Keratinocyte (primary cell): ENCODE data around the gene ZNF423. TPM values are rescaled to one million over a fixed set of nuclear protein-coding genes. Genes with fewer than 3 reads are reported as not detected.

Source experiments
- DNase-seq: peaks from one replicate; pipeline ENCODE4 v3.0.0-alpha.2; 2011; ENCODE audit warnings: low read depth, missing footprints, low spot score
- FAIRE-seq: peaks from 2 replicates; lab custom pipeline; 2011; peaks lifted over from hg19 to GRCh38; lab: Jason Lieb, UNC
- H2AFZ ChIP-seq: 2 replicates; pipeline ENCODE4 v1.6.0; 2012; ENCODE audit warnings: low read length, control low read depth, inconsistent platforms; ENCODE audit not compliant: control insufficient read depth
- H3K27ac ChIP-seq: 2 replicates; pipeline ENCODE4 v1.5.1; 2011; ENCODE audit warnings: low read length; ENCODE audit not compliant: control insufficient read depth, insufficient read depth
- H3K27me3 ChIP-seq: 3 replicates; pipeline ENCODE4 v1.6.0; 2011; ENCODE audit warnings: low read length; ENCODE audit not compliant: control insufficient read depth, insufficient read depth; ENCODE audit errors: extremely low read depth
- H3K36me3 ChIP-seq, 2 experiments: 2 replicates in 1 of 2; 3 replicates in 1 of 2; pipeline ENCODE4 v1.5.1; 2011; ENCODE audit warnings: low read length in 2 of 2, mild to moderate bottlenecking in 1 of 2; ENCODE audit not compliant: control insufficient read depth in 2 of 2, insufficient read depth in 2 of 2; ENCODE audit errors: extremely low read depth in 1 of 2
- H3K4me1 ChIP-seq: 3 replicates; pipeline ENCODE4 v1.5.1; 2011; ENCODE audit warnings: low read length; ENCODE audit not compliant: control insufficient read depth, insufficient read depth; ENCODE audit errors: extremely low read depth
- H3K4me2 ChIP-seq: 3 replicates; pipeline ENCODE4 v1.6.0; 2011; ENCODE audit warnings: low read depth, low read length; ENCODE audit not compliant: control insufficient read depth, insufficient read depth; ENCODE audit errors: extremely low read depth
- H3K4me3 ChIP-seq, 3 experiments: fragments of 200-600 bp in 1 of 3; sonication (generic) in 1 of 3; 2 replicates in 2 of 3; 3 replicates in 1 of 3; pipeline ENCODE4 v1.5.1; 2011 to 2016; ENCODE audit warnings: low read length in 3 of 3, mild to moderate bottlenecking in 3 of 3, control low read depth in 2 of 3, inconsistent platforms in 1 of 3, low read depth in 1 of 3, mixed read lengths in 1 of 3, mixed run types in 1 of 3, moderate library complexity in 1 of 3; ENCODE audit not compliant: control insufficient read depth in 2 of 3, insufficient read depth in 2 of 3; ENCODE audit errors: extremely low read depth in 1 of 3
- H3K79me2 ChIP-seq: 2 replicates; pipeline ENCODE4 v1.6.0; 2012; ENCODE audit warnings: low read length; ENCODE audit not compliant: control insufficient read depth, insufficient read depth
- H3K9ac ChIP-seq: 3 replicates; pipeline ENCODE4 v1.6.0; 2011; ENCODE audit warnings: low read length; ENCODE audit not compliant: control insufficient read depth, insufficient read depth; ENCODE audit errors: extremely low read depth
- H3K9me1 ChIP-seq: 3 replicates; pipeline ENCODE4 v1.6.0; 2011; ENCODE audit warnings: low read length; ENCODE audit not compliant: control insufficient read depth, insufficient read depth; ENCODE audit errors: extremely low read depth
- H3K9me3 ChIP-seq: 2 replicates; pipeline ENCODE4 v1.5.1; 2012; ENCODE audit warnings: low read depth, low read length; ENCODE audit not compliant: control insufficient read depth
- H4K20me1 ChIP-seq: 3 replicates; pipeline ENCODE4 v1.6.0; 2011; ENCODE audit warnings: low read length; ENCODE audit not compliant: control insufficient read depth, insufficient read depth; ENCODE audit errors: extremely low read depth
- EZH2 ChIP-seq: IDR thresholded peaks from one replicate; pipeline ENCODE4 v1.6.1; 2012; ENCODE audit warnings: inconsistent platforms, mild to moderate bottlenecking, low read length, moderate library complexity
- dilution Hi-C: fragments of 300-500 bp; cut with MboI; formaldehyde crosslinking; loops from one replicate; pipeline ENCODE4 v1.7.0; 2020; ENCODE audit warnings: low sequenced_read_pairs; ENCODE audit not compliant: extremely low pct_ligation_motif_present
- polyA plus RNA-seq, 5 experiments: library from polyadenylated mRNA; depleted of rRNA in 3 of 5; stranded (reverse) in 3 of 5; stranded (forward) in 1 of 5; unstranded in 1 of 5; fragments of >200 nt; gene quantifications; 1 replicate in 1 of 5; 2 replicates in 3 of 5; 3 replicates in 1 of 5; pipeline versions ENCODE4 v1.2.1 to v1.2.3, GENCODE V29; 2011 to 2012; ENCODE audit warnings: missing spikeins in 2 of 5, low read depth in 1 of 5, low replicate concordance in 1 of 5
- TF ChIP-seq, protein P1 (sequence below), 3 experiments: IDR thresholded peaks in 1 of 3; conservative IDR thresholded peaks in 1 of 3; optimal IDR thresholded peaks in 1 of 3; 2 replicates in 2 of 3; 3 replicates in 1 of 3; pipeline versions ENCODE3 to v1.5.1; 2011; ENCODE audit warnings: low read length in 3 of 3, mild to moderate bottlenecking in 3 of 3, moderate library complexity in 2 of 3, control low read depth in 1 of 3, inconsistent platforms in 1 of 3; ENCODE audit not compliant: insufficient read depth in 2 of 3; ENCODE audit errors: extremely low read depth in 1 of 3

Gene ZNF423
- polyA plus RNA-seq, 1 donor (not counting 4 experiments of a cell fraction or from before 2014, with no cell fraction given), result 0.05 TPM

DNA sequence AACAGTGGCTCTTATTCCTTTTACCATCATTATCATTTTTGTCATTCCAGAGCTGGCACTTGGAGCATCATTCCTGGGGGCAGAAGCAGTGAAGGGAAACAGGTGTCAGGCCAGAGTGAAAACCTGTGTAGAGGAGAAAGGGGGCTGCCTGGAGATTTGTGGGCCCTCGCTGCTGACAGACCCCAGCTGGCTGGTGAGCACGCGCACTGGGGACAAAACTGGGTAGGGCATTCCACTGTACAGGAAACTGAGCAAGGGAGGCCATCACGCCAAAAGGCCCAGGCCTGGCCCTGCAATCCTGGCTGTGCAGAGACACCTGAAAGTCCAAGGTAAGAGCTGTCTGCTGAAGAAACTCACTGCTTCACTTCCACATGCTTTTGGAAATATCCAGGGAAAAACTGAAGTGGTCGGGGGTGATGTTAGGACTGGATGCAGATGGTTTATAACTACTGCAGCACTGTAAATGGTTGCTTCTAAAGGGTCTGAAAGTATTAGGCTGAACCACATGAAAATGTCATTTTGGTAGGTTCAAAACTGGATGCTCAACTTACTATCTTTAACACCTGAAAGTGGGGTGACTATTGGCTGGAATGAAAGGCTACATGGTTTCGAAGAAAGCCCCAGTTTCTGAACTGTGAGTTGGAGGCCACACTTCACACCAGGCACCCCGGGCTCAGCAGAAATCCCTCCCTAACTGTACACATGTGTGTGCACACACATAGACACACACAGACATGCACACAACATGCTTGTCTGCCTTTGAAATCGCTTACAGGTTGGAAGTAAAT, 257.3 kb downstream of the ZNF423 start:
- Histone ChIP-seq H3K4me3 (no peak overlapping the region), H3K36me3 (no peaks in the 10 kb centered on the region), H3K27ac (no peak overlapping the region), H3K9me1 (no peaks in the 10 kb centered on the region), H3K27me3 (peaks cover 4% of the 10 kb centered on the region), H3K4me2 (no peak overlapping the region), H3K4me1 (no peaks in the 10 kb centered on the region), H4K20me1 (no peaks in the 10 kb centered on the region), H3K9me3 (no peaks in the 10 kb centered on the region), H3K79me2 (no peaks in the 10 kb centered on the region), H2AFZ (no peak overlapping the region), H3K9ac (no peak overlapping the region)
- TF ChIP-seq, protein P1, sequence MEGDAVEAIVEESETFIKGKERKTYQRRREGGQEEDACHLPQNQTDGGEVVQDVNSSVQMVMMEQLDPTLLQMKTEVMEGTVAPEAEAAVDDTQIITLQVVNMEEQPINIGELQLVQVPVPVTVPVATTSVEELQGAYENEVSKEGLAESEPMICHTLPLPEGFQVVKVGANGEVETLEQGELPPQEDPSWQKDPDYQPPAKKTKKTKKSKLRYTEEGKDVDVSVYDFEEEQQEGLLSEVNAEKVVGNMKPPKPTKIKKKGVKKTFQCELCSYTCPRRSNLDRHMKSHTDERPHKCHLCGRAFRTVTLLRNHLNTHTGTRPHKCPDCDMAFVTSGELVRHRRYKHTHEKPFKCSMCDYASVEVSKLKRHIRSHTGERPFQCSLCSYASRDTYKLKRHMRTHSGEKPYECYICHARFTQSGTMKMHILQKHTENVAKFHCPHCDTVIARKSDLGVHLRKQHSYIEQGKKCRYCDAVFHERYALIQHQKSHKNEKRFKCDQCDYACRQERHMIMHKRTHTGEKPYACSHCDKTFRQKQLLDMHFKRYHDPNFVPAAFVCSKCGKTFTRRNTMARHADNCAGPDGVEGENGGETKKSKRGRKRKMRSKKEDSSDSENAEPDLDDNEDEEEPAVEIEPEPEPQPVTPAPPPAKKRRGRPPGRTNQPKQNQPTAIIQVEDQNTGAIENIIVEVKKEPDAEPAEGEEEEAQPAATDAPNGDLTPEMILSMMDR (optimal IDR thresholded peaks at IDR 0.05 in 1 of 3, IDR thresholded peaks at IDR 0.05 in 1 of 3, conservative IDR thresholded peaks at IDR 0.05 in 1 of 3; ENCODE audit: extremely low read depth in 1 of 3, insufficient read depth in 2 of 3, low read length in 3 of 3), result no peak
- TF ChIP-seq EZH2, result no peak
- no peak for FAIRE-seq
- dilution Hi-C loops, result no loop called here
- no peak for DNase-seq

DNA sequence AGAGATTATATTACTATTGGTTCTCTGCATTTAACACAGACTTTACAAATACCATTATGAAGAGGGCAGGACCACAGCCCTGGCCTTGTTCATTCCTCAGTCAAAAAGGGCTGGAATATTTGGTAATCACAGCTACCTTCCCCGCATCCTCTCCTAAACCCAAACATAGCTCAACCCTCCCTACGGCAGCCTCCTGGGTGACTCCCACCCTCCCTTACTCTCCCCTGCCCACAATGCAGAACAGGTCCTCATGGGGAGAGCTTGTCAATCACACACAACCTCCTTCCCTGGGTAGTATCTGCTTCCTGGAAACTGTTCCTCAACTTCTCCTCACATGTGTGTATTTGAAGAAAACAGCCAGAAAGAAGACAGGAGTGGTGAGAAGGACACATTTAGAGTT, 258.1 kb downstream of the ZNF423 start:
- H3K4me3 ChIP-seq, result no peak overlapping the region
- H3K9ac ChIP-seq, result no peak overlapping the region
- H3K4me2 ChIP-seq, result no peak overlapping the region
- DNase-seq (no peak), FAIRE-seq (no peak)
- dilution Hi-C loops, result no loop called here
- H3K9me3 ChIP-seq, result no peaks in the 10 kb centered on the region
- no peak overlapping the region for H3K27ac ChIP-seq
- peaks cover 4% of the 10 kb centered on the region for H3K27me3 ChIP-seq
- H3K9me1 ChIP-seq, result no peaks in the 10 kb centered on the region
- no peak for TF ChIP-seq EZH2
- TF ChIP-seq, protein P1 (optimal IDR thresholded peaks at IDR 0.05 in 1 of 3, IDR thresholded peaks at IDR 0.05 in 1 of 3, conservative IDR thresholded peaks at IDR 0.05 in 1 of 3; ENCODE audit: extremely low read depth in 1 of 3, insufficient read depth in 2 of 3, low read length in 3 of 3), result no peak
- H3K36me3 ChIP-seq, result no peaks in the 10 kb centered on the region
- H4K20me1 ChIP-seq, result no peaks in the 10 kb centered on the region
- H3K79me2 ChIP-seq, result no peaks in the 10 kb centered on the region
- H2AFZ ChIP-seq, result no peak overlapping the region
- H3K4me1 ChIP-seq, result no peaks in the 10 kb centered on the region
